KMS-11 (cell line): ENCODE data around the gene DNMT3A.

Source experiments
- H2AFZ ChIP-seq: fragments of 200-600 bp; sonication (generic); 2 replicates; pipeline ENCODE4 v1.6.1; 2016; ENCODE audit warnings: antibody characterized with exemption, mixed run types, low read depth
- H3K27ac ChIP-seq: fragments of 200-600 bp; sonication (generic); 2 replicates; pipeline ENCODE4 v1.6.1; 2016; ENCODE audit warnings: mild to moderate bottlenecking, mixed run types
- H3K27me3 ChIP-seq: fragments of 200-600 bp; sonication (generic); 2 replicates; pipeline ENCODE4 v1.6.1; 2017; ENCODE audit warnings: mild to moderate bottlenecking, low read depth, mixed run types, moderate library complexity; ENCODE audit not compliant: insufficient read depth
- H3K36me3 ChIP-seq: fragments of 200-600 bp; sonication (generic); 2 replicates; pipeline ENCODE4 v1.6.1; 2017; ENCODE audit warnings: mild to moderate bottlenecking, mixed run types; ENCODE audit not compliant: insufficient read depth
- H3K4me1 ChIP-seq: fragments of 200-600 bp; sonication (generic); 2 replicates; pipeline ENCODE4 v1.6.1; 2016; ENCODE audit warnings: mild to moderate bottlenecking, low read depth, mixed run types; ENCODE audit not compliant: poor library complexity, severe bottlenecking
- H3K4me2 ChIP-seq: fragments of 200-600 bp; sonication (generic); 2 replicates; pipeline ENCODE4 v1.7.0; 2016; ENCODE audit warnings: mild to moderate bottlenecking, mixed run types
- H3K4me3 ChIP-seq: fragments of 200-600 bp; sonication (generic); IDR thresholded peaks from 2 replicates; pipeline ENCODE4 v1.6.1; 2017; ENCODE audit warnings: low read depth, low read length, mixed read lengths; ENCODE audit not compliant: insufficient read depth
- H3K79me2 ChIP-seq: fragments of 200-600 bp; sonication (generic); 2 replicates; pipeline ENCODE4 v1.6.1; 2016; ENCODE audit warnings: low read depth, mixed run types; ENCODE audit not compliant: insufficient read depth
- H3K9ac ChIP-seq: fragments of 200-600 bp; sonication (generic); 2 replicates; pipeline ENCODE4 v1.6.1; 2016; ENCODE audit warnings: mild to moderate bottlenecking, mixed run types
- H4K20me1 ChIP-seq: fragments of 200-600 bp; sonication (generic); 2 replicates; pipeline ENCODE4 v1.6.1; 2016; ENCODE audit warnings: mild to moderate bottlenecking, mixed run types; ENCODE audit not compliant: insufficient read depth
- CTCF ChIP-seq: fragments of 200-600 bp; sonication (generic); conservative IDR thresholded peaks from 2 replicates; pipeline ENCODE4 v1.6.1; 2017; ENCODE audit warnings: low read depth, mild to moderate bottlenecking, antibody characterized with exemption, low read length, moderate library complexity, mixed read lengths

DNMT3A gene

GRCh38 chr2:25259737-25260124 lies 82.0 kb downstream of the DNMT3A start:
- no peak overlapping the region for H3K4me3 ChIP-seq
- H3K4me2 ChIP-seq: no peak overlapping the region
- H4K20me1 ChIP-seq: no peaks in the 10 kb centered on the region
- no peak overlapping the region for H3K27ac ChIP-seq
- no peaks in the 10 kb centered on the region for H3K79me2 ChIP-seq
- no peaks in the 10 kb centered on the region for H3K27me3 ChIP-seq
- no peaks in the 10 kb centered on the region for H3K36me3 ChIP-seq
- no peak overlapping the region for H2AFZ ChIP-seq
- no peak overlapping the region for H3K9ac ChIP-seq
- no peaks in the 10 kb centered on the region for H3K4me1 ChIP-seq
- TF ChIP-seq CTCF: no peak

GRCh38 chr2:25258847-25259736 lies 82.6 kb downstream of the DNMT3A start:
- H3K36me3 ChIP-seq: no peaks in the 10 kb centered on the region
- H3K4me3 ChIP-seq: no peak overlapping the region
- no peak overlapping the region for H3K27ac ChIP-seq
- H3K27me3 ChIP-seq: no peaks in the 10 kb centered on the region
- no peaks in the 10 kb centered on the region for H3K4me1 ChIP-seq
- no peaks in the 10 kb centered on the region for H3K79me2 ChIP-seq
- H3K4me2 ChIP-seq: no peak overlapping the region
- no peak overlapping the region for H2AFZ ChIP-seq
- H3K9ac ChIP-seq: no peak overlapping the region
- TF ChIP-seq CTCF: no peak
- no peaks in the 10 kb centered on the region for H4K20me1 ChIP-seq

- H3K27me3 ChIP-seq: no peaks in the 10 kb centered on the region
- H3K4me2 ChIP-seq: no peak overlapping the region
- H3K27ac ChIP-seq: no peak overlapping the region
- no peak overlapping the region for H3K4me3 ChIP-seq
- H3K9ac ChIP-seq: no peak overlapping the region
- no peaks in the 10 kb centered on the region for H3K36me3 ChIP-seq
- no peak for TF ChIP-seq CTCF
- no peaks in the 10 kb centered on the region for H3K79me2 ChIP-seq
- H4K20me1 ChIP-seq: no peaks in the 10 kb centered on the region
- H2AFZ ChIP-seq: no peak overlapping the region
- no peaks in the 10 kb centered on the region for H3K4me1 ChIP-seq
Observed at GRCh38 chr2:25257931-25258846, 83.5 kb downstream of the DNMT3A start.

- no peaks in the 10 kb centered on the region for H4K20me1 ChIP-seq
Observed at GRCh38 chr2:25257032-25257552, 84.6 kb downstream of the DNMT3A start.

More at GRCh38 chr2:25257032-25257552, 84.6 kb downstream of the DNMT3A start:
- no peaks in the 10 kb centered on the region for H3K36me3 ChIP-seq
- no peak overlapping the region for H2AFZ ChIP-seq
- no peaks in the 10 kb centered on the region for H3K79me2 ChIP-seq
- H3K4me1 ChIP-seq: no peaks in the 10 kb centered on the region
- no peak overlapping the region for H3K4me3 ChIP-seq
- H3K9ac ChIP-seq: no peak overlapping the region
- no peaks in the 10 kb centered on the region for H3K27me3 ChIP-seq
- H3K4me2 ChIP-seq: no peak overlapping the region
- no peak overlapping the region for H3K27ac ChIP-seq
- TF ChIP-seq CTCF: no peak
